GDM1 (cell line): Measurements from ENCODE around the gene HECTD1.
"Not testable (repeated sequence)": the region's sequence is repeated elsewhere in the genome, so short reads cannot be mapped to it uniquely, and the experiment has no call there.

Source experiments
- DNase-seq: peaks from one replicate; lab custom pipeline; 2025; lab: John Stamatoyannopoulos, UW

HECTD1 gene

GRCh38 chr14:31194661-31195060, 12.9 kb downstream of the HECTD1 start:
- no peak for DNase-seq

DNA sequence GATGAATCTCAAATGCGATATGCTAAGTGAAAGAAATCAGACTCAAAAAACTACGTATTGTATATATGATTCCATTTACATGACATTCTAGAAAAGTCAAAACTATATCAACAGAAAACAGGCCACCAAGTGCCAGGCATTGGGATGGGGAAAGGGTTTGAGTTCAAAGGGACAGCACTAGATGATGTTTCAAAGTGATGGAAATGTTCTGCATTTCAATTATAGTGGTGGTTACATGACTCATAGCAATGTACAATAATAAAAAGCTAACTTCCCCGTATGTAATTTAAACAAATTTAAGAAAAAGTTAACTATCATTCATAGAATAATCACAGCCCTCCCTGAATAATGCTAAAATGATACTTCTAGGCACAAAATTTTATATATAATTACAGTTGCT, 13.5 kb downstream of the HECTD1 start:
- DNase-seq = no peak

DNA sequence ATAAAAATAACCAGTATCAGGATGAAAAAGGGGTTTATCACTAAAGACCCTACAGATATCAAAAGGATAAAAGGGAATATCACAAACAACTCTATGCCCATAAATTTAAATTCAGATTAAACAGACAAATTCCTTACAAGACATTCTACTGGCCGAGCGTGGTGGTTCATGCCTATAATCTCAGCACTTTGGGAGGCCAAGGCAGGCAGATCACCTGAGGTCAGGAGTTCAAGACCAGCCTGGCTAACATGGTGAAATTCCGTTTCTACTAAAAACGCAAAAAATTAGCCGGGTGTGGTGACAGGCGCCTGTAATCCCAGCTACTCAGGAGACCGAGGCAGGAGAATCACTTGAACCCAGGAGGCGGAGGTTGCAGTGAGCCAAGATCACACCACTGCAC, 15.0 kb downstream of the HECTD1 start:
- DNase-seq = not testable (repeated sequence)

- no peak for DNase-seq
Measured at GRCh38 chr14:31190717-31191263, 16.8 kb downstream of the HECTD1 start.

DNA sequence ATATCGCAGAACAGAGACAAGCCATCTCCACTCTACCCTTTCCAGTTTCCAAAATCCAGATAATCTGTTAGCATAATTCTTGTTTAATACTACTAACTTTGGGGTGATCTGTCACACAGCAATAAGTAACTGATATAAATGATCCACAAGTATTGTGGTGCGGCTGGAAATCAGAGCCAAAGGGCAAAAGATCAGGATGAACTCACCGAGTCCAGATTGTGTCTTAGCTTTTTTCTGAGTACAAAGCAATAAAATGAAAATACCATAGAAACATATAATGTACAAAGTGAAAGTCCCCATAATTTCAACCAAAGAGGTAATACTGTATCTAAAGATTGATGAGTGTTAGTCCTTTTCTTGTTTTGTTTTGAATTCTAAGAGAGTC, 17.4 kb downstream of the HECTD1 start:
- no peak for DNase-seq

GRCh38 chr14:31189346-31190218, 18.0 kb downstream of the HECTD1 start:
- DNase-seq = no peak

DNA sequence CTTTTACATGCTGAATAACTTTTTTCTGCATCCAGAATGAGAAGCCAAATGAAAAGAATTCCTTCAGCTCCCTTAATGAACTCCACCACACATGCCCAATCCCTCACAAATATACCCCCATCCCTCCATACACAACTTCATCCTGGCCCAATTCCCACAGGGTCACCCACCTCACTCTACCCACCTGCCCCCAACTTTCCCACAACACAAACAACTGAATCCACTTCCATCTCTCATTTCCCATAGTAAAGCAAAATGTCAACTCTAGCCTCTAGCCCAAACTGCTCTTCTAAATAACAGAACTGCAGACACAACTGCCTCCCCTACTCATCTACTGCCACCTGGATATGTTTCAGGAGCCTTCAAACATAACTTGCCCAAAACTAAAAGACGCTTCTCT, 18.8 kb downstream of the HECTD1 start:
- DNase-seq = no peak

DNA sequence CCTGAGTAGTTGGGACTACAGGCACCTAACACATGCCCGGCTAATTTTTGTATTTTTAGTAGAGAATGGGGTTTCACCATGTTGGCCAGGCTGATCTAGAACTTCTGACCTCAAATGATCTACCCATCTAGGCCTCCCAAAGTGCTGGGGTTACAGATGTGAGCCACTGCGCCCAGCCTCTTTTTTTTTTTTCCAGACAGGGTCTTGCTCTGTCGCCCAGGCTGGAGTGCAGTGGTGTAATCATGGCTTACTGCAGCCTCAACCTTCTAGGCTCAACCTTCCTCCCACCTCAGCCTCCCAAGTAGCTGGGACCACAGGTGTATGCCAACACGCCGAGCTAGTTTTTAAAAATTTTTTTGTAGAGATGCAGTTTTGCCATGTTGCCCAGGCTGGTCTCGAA, 25.6 kb downstream of the HECTD1 start:
- not testable (repeated sequence) for DNase-seq

DNA sequence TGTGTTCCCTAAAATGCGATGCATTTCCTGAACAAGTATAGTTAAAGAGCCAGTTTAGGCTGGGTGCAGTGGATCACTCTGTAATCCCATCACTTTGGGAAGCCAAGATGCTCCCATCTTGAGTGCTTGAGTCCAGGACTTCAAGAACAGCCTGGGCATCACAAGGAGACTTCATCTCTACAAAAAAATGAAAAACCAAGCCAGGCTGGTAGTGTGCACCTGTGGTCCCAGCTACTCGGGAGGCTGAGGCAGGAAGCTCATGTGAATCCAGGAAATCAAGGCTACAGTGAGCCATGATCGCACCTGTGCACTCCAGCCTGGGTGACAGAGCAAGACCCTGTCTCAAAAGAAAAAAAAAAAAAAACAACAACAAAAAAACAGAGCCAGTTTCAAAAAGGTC, 26.3 kb downstream of the HECTD1 start:
- DNase-seq = no peak

DNA sequence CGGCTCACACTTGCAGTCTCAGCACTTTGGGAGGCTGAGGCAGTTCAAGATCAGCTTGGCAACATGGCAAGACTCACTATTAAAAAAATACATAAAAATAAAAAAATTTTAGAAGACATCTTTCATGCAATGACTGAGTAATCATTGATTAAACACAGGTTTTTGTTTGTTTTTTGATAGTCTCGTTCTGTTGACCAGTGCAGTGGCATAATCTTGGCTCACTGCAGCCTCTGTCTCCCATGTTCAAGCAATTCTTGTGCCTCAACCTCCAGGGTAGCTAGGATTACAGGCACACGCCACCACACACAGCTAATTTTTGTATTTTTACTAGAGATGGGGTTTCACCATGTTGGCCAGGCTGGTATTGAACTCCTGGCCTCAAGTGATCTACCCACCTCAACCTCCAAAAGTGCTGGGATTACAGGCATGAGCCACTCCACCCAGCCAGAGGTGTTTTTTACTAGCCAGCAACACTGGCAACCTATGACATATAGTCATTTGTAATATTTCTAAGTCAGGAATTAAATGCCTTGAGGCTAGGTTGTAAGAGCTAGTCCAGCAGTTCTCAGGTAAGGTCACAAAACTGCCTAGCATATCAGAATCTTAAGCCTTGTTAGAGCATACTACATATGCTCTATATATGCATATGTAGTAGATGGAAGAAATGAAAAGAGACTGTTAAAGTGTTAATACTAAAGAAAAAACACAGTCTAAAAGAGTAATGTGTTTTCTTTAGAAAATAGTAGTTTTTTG, 27.1 kb downstream of the HECTD1 start:
- no peak for DNase-seq

DNA sequence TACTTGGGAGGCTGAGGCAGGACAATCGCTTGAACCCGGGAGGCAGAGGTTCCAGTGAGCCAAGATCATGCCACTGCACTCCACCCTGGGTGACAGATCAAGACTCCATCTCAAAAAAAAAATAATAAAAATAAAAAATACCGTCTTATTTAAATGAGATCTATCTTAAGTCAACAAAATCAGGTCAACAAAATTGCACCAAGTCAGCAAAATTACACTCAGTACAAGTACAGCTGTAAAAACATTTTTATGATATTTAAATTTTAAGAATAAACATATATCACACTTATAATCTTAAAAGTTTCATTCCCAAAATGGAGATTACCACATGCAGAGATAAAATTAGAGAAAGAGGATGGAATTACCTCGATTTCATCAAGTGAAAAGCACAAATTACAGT, 33.2 kb downstream of the HECTD1 start:
- no peak for DNase-seq

GRCh38 chr14:31173120-31173837, 34.3 kb downstream of the HECTD1 start:
- no peak for DNase-seq

- DNase-seq = no peak
Measured at GRCh38 chr14:31172084-31172483, 35.5 kb downstream of the HECTD1 start.

DNA sequence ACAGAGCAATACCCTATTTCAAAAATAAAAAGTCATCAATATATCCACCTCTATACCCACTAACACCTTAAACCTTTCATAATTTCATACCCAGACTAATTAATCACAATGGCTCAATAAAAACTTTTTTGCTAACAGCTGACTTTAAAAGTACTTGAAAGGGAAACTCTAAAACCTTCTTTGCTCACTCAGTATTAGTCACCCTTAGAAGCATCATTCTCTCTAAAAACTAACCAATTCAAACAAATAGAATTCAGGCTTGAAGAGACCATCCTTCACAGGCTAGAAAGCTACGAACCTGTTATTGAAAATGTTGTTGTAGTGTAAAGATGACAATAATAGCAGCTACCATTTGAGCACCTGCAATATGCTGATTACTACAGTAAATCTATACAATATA, 37.2 kb downstream of the HECTD1 start:
- DNase-seq = no peak

GRCh38 chr14:31169877-31170276, 37.7 kb downstream of the HECTD1 start:
- DNase-seq = no peak

- DNase-seq = no peak
Measured at GRCh38 chr14:31167032-31167431, 40.6 kb downstream of the HECTD1 start.

DNA sequence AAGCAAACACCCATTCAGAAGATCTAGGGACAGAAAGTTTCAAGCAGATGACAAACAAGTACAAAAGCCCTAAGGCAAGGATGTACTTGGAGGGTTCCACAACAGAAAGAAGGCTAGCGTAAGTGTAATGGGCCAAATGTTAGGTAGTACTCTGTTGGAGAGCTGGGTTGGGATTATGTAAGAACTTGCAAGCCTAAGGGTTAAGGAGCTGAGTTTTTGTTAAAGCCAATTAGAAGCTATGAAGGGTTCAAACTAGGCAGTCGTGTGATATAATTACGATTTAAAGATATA, 41.4 kb downstream of the HECTD1 start:
- DNase-seq = no peak

DNA sequence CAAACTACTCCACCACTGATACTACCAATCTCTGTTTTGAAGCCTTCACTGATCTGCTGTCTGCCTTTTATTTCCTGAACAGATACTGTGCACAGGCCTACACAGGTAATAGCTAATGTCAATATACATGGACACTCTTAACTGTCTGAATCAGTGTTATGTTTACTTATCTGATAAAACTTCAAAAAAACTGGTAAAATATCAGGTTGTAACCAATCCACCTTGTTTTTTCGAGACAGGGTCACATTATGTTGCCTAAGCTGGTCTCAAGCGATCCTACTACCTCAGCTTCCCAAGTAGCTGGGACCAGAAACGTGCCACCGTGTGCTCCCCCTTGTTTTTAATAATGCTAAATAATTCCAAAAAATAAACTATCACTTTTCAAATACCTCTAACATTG, 43.5 kb downstream of the HECTD1 start:
- no peak for DNase-seq

DNA sequence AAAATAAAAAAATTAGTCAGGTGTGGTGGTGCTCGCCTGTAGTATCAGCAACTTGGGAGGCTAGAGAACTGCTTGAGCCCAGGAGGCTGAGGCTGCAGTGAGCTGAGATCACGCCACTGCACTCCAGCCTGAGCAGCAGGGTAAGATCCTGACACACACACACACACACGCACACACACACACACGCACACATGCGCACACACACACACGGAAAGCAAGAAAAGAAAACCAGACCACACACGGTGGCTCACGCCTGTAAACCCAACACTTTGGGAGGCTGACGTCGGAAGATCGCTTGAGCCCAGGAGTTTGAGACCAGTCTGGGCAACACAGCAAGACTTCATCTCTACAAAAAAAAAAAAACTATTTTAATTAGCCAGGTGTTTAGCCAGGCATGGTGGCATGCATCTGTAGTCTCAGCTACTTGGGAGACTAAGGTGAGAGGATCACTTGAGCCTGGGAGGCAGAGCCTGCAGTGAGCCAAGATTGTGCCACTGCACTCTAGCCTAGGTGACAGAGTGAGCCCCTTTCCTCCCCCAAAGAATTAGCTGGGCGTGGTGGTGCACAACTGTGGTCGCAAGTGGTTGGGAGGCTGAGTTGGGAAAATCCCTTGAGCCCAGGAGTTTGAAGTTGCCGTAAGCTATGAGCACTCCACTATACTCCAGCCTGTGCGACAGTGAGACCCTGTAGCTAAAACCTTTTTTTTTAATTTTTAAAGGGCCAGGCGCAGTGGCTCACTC, 44.5 kb downstream of the HECTD1 start:
- DNase-seq = no peak

DNA sequence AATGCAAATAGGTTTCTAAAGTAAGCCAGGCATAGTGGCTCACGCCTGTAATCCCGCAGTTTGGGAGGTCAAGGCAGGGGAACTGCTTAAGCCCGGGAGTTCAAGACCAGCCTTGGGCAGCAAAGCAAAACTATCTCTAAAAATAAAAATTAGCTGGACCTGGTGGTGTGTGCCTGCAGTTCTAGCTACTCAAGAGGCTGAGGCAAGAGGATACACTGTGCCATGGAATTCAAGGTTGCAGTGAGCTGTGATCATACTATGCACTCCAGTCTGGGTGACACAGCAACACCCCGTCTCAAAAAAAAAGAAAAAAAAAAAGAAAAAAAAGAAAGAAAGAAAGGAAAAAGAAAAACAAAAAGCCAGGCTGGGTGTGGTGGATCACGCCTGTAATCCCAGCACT, 46.3 kb downstream of the HECTD1 start:
- DNase-seq = no peak

DNA sequence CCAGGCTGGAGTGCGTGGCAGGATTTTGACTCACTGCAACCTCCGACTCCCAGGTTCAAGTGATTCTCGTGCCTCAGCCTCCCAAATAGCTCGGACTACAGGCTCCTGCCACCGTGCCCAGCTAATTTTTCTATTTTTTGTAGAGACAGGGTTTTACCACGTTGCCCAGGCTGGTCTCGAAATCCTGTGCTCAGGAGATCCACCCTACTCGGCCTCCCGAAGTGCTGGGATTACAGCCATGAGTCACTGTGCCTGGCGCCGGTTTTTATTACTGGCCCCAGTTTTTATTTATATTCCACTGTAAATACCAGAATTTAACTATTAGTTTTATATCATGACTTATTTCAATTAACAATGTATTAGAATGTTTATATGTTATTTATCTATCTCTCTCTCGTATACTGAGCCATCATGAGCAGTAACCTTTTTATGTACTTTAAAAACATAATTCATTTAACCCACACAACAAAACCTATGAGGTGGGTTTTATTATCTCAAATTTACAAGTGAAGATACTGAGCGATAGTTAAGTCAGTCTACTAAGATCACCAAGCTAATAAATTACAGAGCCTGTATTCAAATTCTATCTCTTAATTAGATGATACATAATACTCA, 47.8 kb downstream of the HECTD1 start:
- no peak for DNase-seq

GRCh38 chr14:31154956-31155355, 52.6 kb downstream of the HECTD1 start:
- DNase-seq = no peak
